Thoracic aorta (tissue), 2 donors: ENCODE measurements around the gene ARSI. TPM values are rescaled to one million over a fixed set of nuclear protein-coding genes. Genes with fewer than 3 reads are reported as not detected.

Experiments used
- ATAC-seq: fragments of 150-250 bp; one replicate; pipeline ENCODE4 v1.8.0; 2017; ENCODE audit warnings: low read depth; ENCODE audit not compliant: insufficient number of reproducible peaks, low FRiP score
- DNase-seq: peaks from one replicate; pipeline ENCODE4 v3.0.0-alpha.2; 2020; ENCODE audit warnings: low spot score
- H3K27ac ChIP-seq, 2 donors: fragments of 200-600 bp; sonication (generic); 1 replicate in 1 of 2; 2 replicates in 1 of 2; pipeline ENCODE4 v1.5.1; 2016; ENCODE audit warnings: mild to moderate bottlenecking in 2 of 2, moderate library complexity in 2 of 2
- H3K27me3 ChIP-seq: fragments of 200-600 bp; sonication (generic); replicated peaks from 2 replicates; pipeline ENCODE4 v1.6.0; 2016; ENCODE audit warnings: mild to moderate bottlenecking; ENCODE audit not compliant: insufficient read depth
- H3K36me3 ChIP-seq: fragments of 200-600 bp; sonication (generic); one replicate; pipeline ENCODE4 v1.5.1; 2016
- H3K4me1 ChIP-seq, 2 donors: fragments of 200-600 bp; sonication (generic); 1 replicate in 1 of 2; 2 replicates in 1 of 2; pipeline versions ENCODE4 v1.5.1 to v1.6.0; 2016; ENCODE audit warnings: low read depth in 2 of 2, mild to moderate bottlenecking in 1 of 2; ENCODE audit not compliant: control insufficient read depth in 1 of 2
- H3K4me3 ChIP-seq: fragments of 200-600 bp; sonication (generic); 2 replicates; pipeline ENCODE4 v1.5.1; 2016; ENCODE audit warnings: mild to moderate bottlenecking
- H3K9me3 ChIP-seq: fragments of 200-600 bp; sonication (generic); 2 replicates; pipeline ENCODE4 v1.5.1; 2016
- CTCF ChIP-seq: fragments of 200-600 bp; sonication (generic); IDR thresholded peaks from one replicate; pipeline ENCODE4 v1.5.1; 2019; ENCODE audit warnings: antibody characterized with exemption
- total RNA-seq, 2 donors: library from RNA; depleted of rRNA; stranded (reverse); fragments of >200 nt; gene quantifications; one replicate each; pipeline versions ENCODE4 v1.1.0 to v1.2.3, GENCODE V29; 2016

Gene ARSI
- total RNA-seq, 2 donors from 2014 or later = 0.41 to 4.3 TPM

GRCh38 chr5:150313921-150314716, 11.4 kb upstream of the ARSI start:
- Histone ChIP-seq H3K27ac (no peak overlapping the region), H3K27me3 (no peaks in the 10 kb centered on the region), H3K4me1 (no peaks in the 10 kb centered on the region), H3K36me3 (no peaks in the 10 kb centered on the region), H3K9me3 (no peaks in the 10 kb centered on the region), H3K4me3 (no peak overlapping the region)
- TF ChIP-seq CTCF = no peak
- ATAC-seq (no peak), DNase-seq (no peak)

GRCh38 chr5:150313501-150313900, 10.8 kb upstream of the ARSI start:
- Histone ChIP-seq H3K27me3 (no peaks in the 10 kb centered on the region), H3K36me3 (no peaks in the 10 kb centered on the region), H3K4me1 (no peaks in the 10 kb centered on the region), H3K4me3 (no peak overlapping the region), H3K27ac (no peak overlapping the region), H3K9me3 (no peaks in the 10 kb centered on the region)
- ATAC-seq (no peak), DNase-seq (no peak)
- no peak for TF ChIP-seq CTCF

GRCh38 chr5:150312518-150312917, 9.8 kb upstream of the ARSI start:
- no peaks in the 10 kb centered on the region for H3K4me1 ChIP-seq
- no peaks in the 10 kb centered on the region for H3K9me3 ChIP-seq
- no peak overlapping the region for H3K27ac ChIP-seq
- DNase-seq (no peak), ATAC-seq (no peak)
- no peak overlapping the region for H3K4me3 ChIP-seq
- H3K27me3 ChIP-seq = no peaks in the 10 kb centered on the region
- H3K36me3 ChIP-seq = no peaks in the 10 kb centered on the region
- TF ChIP-seq CTCF = no peak

GRCh38 chr5:150311015-150311692, 8.4 kb upstream of the ARSI start:
- Histone ChIP-seq H3K27ac (no peak overlapping the region), H3K4me3 (no peak overlapping the region), H3K27me3 (no peaks in the 10 kb centered on the region), H3K9me3 (no peaks in the 10 kb centered on the region), H3K36me3 (no peaks in the 10 kb centered on the region), H3K4me1 (no peaks in the 10 kb centered on the region)
- no peak for ATAC-seq
- no peak for DNase-seq
- TF ChIP-seq CTCF = no peak

- Histone ChIP-seq H3K9me3 (no peaks in the 10 kb centered on the region), H3K36me3 (no peaks in the 10 kb centered on the region), H3K27ac (no peak overlapping the region), H3K27me3 (no peaks in the 10 kb centered on the region), H3K4me3 (no peak overlapping the region), H3K4me1 (no peaks in the 10 kb centered on the region)
- DNase-seq (no peak), ATAC-seq (no peak)
- TF ChIP-seq CTCF = no peak
Observed at GRCh38 chr5:150310246-150310645, 7.5 kb upstream of the ARSI start.
